ENCODE results near the gene AJAP1.

DNA sequence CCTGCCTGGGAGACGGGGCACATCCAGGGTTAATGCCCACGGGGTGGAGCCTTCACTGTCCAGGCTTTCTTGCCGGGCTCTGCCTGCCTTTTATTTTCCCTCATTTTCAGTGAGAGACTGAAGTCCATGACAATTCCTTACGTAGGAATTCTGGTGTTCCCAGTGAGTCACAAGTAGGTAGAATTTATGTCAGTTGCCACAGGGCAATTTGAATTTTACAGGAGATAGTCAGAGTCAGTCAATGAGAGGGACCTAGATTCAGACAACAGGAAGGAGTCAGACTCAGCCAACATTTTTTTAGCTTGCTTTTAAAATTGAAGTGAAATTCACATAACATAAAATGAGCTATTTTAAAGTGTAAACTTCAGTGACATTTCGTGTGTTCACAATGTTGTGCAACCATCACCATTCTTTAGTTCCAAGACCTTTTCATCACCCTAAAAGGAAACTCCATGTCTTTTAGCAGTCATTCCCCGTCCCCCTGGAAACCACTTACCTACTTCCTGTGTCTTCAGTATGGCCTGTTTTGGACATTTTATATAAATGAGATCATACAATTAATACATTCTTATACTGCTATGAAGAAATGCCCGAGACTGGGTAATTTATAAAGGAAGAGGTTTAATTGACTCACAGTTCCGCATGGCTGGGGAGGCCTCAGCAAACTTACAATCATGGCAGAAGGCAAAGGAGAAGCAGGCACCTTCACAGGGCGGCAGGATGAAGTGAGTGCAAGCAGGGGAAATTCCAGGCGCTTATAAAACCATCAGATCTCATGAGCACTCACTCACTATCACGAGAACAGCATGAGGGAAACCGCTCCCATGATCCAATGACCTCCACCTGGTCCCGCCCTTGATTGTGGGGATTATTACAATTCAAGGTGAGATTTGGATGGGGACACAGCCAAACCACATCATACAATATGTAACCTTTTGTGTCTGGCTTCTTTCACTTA is 14.6 kb downstream of the AJAP1 start:
- TF ChIP-seq, protein P1, sequence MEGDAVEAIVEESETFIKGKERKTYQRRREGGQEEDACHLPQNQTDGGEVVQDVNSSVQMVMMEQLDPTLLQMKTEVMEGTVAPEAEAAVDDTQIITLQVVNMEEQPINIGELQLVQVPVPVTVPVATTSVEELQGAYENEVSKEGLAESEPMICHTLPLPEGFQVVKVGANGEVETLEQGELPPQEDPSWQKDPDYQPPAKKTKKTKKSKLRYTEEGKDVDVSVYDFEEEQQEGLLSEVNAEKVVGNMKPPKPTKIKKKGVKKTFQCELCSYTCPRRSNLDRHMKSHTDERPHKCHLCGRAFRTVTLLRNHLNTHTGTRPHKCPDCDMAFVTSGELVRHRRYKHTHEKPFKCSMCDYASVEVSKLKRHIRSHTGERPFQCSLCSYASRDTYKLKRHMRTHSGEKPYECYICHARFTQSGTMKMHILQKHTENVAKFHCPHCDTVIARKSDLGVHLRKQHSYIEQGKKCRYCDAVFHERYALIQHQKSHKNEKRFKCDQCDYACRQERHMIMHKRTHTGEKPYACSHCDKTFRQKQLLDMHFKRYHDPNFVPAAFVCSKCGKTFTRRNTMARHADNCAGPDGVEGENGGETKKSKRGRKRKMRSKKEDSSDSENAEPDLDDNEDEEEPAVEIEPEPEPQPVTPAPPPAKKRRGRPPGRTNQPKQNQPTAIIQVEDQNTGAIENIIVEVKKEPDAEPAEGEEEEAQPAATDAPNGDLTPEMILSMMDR (IDR thresholded peaks at IDR 0.05) = no peak
- no peak for TF ChIP-seq EZH2 (IDR thresholded peaks at IDR 0.05; ENCODE audit: borderline replicate concordance, insufficient read depth, low read depth, low read length, poor library complexity, severe bottlenecking)

Measured in B cell (primary cell).